Mucosa of descending colon (tissue), 3 donors: ENCODE results near the gene TMPRSS5. TPM values are rescaled to one million over a fixed set of nuclear protein-coding genes. Genes with fewer than 3 reads are reported as not detected.
A peak's percentile ranks its signal among the peaks of the same experiment; 100 is the strongest.

Experiments
- ATAC-seq: fragments of 200-7000 bp; cut with Tn5 transposase; one replicate; pipeline ENCODE4 v1.9.1; 2020; ENCODE audit warnings: mild to moderate bottlenecking, moderate library complexity
- DNase-seq, 3 donors: peaks; one replicate each; pipeline ENCODE4 v3.0.0-alpha.2; 2020
- H3K36me3 ChIP-seq: fragments of 200-600 bp; one replicate; pipeline ENCODE4 v1.8.0; 2021; ENCODE audit warnings: low read depth, mild to moderate bottlenecking
- H3K4me1 ChIP-seq: fragments of 200-600 bp; one replicate; pipeline ENCODE4 v1.8.0; 2021; ENCODE audit warnings: low read depth, mild to moderate bottlenecking
- H3K4me3 ChIP-seq: fragments of 200-600 bp; one replicate; pipeline ENCODE4 v1.8.0; 2021; ENCODE audit warnings: mild to moderate bottlenecking
- H3K9me3 ChIP-seq: fragments of 200-600 bp; one replicate; pipeline ENCODE4 v1.8.0; 2021; ENCODE audit warnings: mild to moderate bottlenecking
- CTCF ChIP-seq: fragments of 200-600 bp; IDR thresholded peaks from one replicate; pipeline ENCODE4 v1.8.0; 2022; ENCODE audit warnings: antibody characterized with exemption, mild to moderate bottlenecking
- intact Hi-C, 2 donors: fragments of 100-400 bp; cut with DNase I in 1 of 2; cut with micrococcal nuclease in 1 of 2; formaldehyde crosslinking; loops; one replicate each; pipeline versions ENCODE4 v1.11.0 to v1.11.1; 2022; cut with DNase I, micrococcal nuclease
- total RNA-seq, 3 donors: library from RNA; stranded (reverse); fragmentation: NEBNext Ultra II Directional in 2 of 3; extraction: Animal tissue kit (Norgen Biotek cat#: 25700) in 2 of 3; gene quantifications; one replicate each; pipeline versions ENCODE4 v1.2.1 to v1.2.4, GENCODE V29; 2021 to 2023
- donor health status: DM: no; HTN: no; CAD: no; lungs with moderate emphysema.
- donor health status: DM: no; HTN: no; CAD: no.
- donor health status: DM: no; HTN: yes; CAD: no.

Gene TMPRSS5
- total RNA-seq, 3 donors from 2014 or later: 0.70 to 1.6 (median 0.81) TPM

DNA sequence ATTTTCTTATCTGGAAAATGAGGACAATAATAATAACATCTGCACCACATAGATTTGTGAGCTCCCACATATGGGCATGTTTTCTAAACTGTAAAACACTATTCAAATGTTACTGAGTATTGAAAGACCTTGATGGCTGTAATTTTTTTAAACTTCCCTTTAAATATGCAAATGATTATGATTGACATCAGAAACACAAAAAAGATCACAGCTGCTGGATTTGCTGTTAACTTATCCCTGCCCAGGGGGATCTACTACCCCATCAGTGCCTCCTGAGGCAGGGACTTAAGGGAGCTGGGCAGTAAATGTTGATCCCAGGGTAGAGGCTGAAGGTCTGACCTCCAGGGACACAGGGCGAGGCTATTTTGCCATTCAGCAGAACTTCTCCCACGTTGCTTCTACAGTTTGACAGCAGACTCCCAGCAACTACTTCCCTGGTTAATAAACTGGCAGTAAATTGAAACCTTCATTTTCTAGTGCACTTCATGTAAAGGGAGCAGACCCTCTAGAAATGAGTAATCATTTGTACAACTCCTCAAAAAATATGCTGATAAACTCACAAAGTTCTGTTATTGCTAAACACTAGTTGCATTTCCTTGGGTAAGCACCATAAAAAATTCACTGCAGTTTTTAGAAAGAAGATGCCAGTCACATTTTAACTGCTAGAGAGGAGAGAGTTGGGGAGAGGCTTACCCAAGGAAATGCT is 20.3 kb downstream of the TMPRSS5 start:
- Histone ChIP-seq H3K4me3 (no peak overlapping the region), H3K36me3 (no peaks in the 10 kb centered on the region), H3K9me3 (no peaks in the 10 kb centered on the region), H3K4me1 (peaks cover 5% of the 10 kb centered on the region)
- no peak for ATAC-seq
- intact Hi-C loops: no loop called here
- no peak for DNase-seq
- TF ChIP-seq CTCF: no peak

DNA sequence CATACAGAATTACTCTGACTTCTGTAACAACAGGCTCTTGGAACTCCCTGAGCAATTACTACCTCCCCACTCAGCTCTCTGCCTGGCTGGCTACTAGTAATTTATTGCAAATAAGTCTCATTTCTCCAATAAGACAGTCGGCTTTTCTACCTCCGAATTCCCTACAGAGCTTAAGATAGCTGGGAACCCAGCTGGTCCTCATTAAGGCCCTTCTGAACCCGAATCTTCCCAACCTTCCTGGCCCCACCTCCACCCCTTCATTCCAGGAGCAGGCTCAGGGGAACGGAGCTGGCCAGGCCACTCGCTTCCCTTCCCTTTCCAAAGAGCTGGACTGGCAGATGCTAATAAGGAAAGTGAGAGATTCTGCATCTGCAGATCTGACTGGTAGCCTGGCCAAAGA is 21.6 kb downstream of the TMPRSS5 start:
- TF ChIP-seq CTCF: no peak
- ATAC-seq: no peak
- DNase-seq: no peak
- intact Hi-C loops: no loop called here
- no peak overlapping the region for H3K4me3 ChIP-seq
- H3K4me1 ChIP-seq: peaks cover 5% of the 10 kb centered on the region
- no peaks in the 10 kb centered on the region for H3K9me3 ChIP-seq
- no peaks in the 10 kb centered on the region for H3K36me3 ChIP-seq

DNA sequence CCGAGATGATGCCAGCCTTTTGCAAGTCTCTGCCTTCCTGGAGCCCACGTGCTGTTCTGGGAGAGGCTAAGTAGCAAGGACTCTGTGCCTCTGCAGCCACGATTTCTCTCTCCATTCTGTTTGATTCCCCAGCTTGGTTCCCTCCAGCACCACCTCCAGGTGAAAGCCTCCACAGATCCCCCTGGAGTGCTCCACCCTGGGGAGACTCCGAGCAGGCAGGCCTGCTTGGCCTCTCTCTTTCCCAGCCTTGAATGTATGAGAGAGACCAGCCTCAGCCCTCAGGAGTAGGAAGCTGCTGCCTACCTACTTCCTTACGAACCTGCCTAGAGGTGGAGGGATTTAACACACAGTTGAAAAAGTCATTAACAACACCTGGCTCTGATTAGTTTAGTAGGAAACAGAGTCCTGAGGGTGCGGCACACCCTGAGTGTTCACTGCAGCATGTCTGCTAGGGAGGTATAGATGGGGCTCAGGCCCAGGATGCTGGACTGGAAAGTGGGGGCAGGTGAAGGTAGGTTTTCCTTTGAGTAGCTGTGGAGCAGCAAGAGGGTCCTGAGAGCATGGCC is 22.5 kb downstream of the TMPRSS5 start:
- Histone ChIP-seq H3K9me3 (no peaks in the 10 kb centered on the region), H3K36me3 (no peaks in the 10 kb centered on the region), H3K4me3 (no peak overlapping the region), H3K4me1 (peaks cover 5% of the 10 kb centered on the region)
- intact Hi-C loops: no loop called here
- ATAC-seq: peak; percentile 78
- DNase-seq: no peak
- TF ChIP-seq CTCF: no peak

DNA sequence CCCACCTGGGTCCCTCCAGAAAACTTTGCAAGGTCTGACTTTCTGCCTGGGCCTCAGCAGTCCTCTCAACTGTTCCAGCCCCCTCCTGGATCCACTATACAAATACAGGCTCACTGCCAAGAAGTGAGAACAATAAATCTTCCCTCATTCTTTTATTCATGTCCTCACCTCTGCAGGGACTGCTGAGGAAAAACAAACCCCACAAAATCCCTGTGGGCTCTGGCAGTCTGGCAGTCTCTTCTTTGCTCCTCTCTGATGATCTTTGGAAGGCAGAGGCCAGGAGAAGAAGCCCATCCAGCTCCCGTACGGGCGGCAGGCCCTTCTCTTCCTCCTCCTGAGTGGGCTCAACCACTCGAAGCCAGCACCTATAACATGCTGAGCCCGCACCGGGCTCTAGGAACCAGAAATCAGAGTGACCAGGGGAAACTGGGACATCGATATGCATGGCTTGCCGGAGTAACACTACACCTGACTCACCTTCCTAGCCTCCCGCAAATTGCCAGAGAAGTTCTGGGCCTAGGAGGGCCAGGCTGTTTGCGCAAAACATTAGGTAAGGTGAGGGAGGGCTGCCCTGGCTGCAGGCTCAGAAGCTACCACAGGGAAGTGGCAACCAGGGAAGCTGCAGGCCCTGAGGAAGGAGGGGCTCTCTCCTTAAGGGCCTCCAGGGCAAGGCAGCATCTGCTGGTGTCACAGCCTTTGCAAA is 24.2 kb downstream of the TMPRSS5 start:
- intact Hi-C loops: no loop called here
- Histone ChIP-seq H3K4me1 (peaks cover 5% of the 10 kb centered on the region), H3K36me3 (no peaks in the 10 kb centered on the region), H3K9me3 (no peaks in the 10 kb centered on the region), H3K4me3 (no peak overlapping the region)
- TF ChIP-seq CTCF: no peak
- DNase-seq: no peak
- peak; percentile 69 for ATAC-seq

GRCh38 chr11:113681282-113681681 is 24.8 kb downstream of the TMPRSS5 start:
- no peaks in the 10 kb centered on the region for H3K9me3 ChIP-seq
- no peak for ATAC-seq
- intact Hi-C loops: no loop called here
- DNase-seq: no peak
- no peak overlapping the region for H3K4me3 ChIP-seq
- no peak for TF ChIP-seq CTCF
- H3K4me1 ChIP-seq: peaks cover 4% of the 10 kb centered on the region
- H3K36me3 ChIP-seq: no peaks in the 10 kb centered on the region
